Body of pancreas (tissue), 4 donors: Measurements from ENCODE around the gene HECTD2.

ENCODE experiments used
- POLR2A ChIP-seq, 3 donors: fragments of 450-650 bp; IDR thresholded peaks; one replicate each; pipeline ENCODE4 v1.6.1; 2016; ENCODE audit warnings: antibody characterized with exemption in 3 of 3, mild to moderate bottlenecking in 2 of 3
- TF ChIP-seq, protein P1 (sequence below), 7 experiments: fragments of 450-650 bp in 4 of 7; fragments of 200-600 bp in 3 of 7; sonication (generic) in 3 of 7; IDR thresholded peaks; one replicate each; pipeline ENCODE4 v1.5.1; 2016 to 2019; ENCODE audit warnings: antibody characterized with exemption in 7 of 7

DNA sequence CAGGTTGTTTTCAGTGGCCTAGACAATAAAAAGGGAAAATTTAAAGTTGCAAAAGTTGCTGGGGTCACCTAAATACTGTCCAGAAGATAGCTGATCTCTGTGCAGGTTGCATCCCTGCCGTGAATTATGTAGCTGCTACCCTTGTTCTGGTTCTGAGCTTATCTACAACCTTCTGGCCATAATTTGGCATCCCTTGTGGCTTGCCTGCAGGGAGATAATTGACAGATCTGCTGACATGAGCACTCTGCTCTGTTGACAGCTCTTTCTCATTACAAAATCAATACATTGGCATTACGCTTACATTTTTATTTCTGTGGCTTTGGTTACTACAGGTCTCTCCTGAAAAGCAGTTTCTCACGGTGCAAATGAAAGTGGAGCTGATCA is 29.3 kb upstream of the HECTD2 start:
- no peak for TF ChIP-seq POLR2A (IDR thresholded peaks at IDR 0.05)
- TF ChIP-seq, protein P1, sequence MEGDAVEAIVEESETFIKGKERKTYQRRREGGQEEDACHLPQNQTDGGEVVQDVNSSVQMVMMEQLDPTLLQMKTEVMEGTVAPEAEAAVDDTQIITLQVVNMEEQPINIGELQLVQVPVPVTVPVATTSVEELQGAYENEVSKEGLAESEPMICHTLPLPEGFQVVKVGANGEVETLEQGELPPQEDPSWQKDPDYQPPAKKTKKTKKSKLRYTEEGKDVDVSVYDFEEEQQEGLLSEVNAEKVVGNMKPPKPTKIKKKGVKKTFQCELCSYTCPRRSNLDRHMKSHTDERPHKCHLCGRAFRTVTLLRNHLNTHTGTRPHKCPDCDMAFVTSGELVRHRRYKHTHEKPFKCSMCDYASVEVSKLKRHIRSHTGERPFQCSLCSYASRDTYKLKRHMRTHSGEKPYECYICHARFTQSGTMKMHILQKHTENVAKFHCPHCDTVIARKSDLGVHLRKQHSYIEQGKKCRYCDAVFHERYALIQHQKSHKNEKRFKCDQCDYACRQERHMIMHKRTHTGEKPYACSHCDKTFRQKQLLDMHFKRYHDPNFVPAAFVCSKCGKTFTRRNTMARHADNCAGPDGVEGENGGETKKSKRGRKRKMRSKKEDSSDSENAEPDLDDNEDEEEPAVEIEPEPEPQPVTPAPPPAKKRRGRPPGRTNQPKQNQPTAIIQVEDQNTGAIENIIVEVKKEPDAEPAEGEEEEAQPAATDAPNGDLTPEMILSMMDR (IDR thresholded peaks at IDR 0.05), result no peak
